Heart left ventricle (tissue), 13 donors: Measurements from ENCODE around the gene TMEM135.

ENCODE experiments used
- POLR2A ChIP-seq, 2 donors: fragments of 450-650 bp; IDR thresholded peaks; one replicate each; pipeline ENCODE4 v1.6.1; 2017; ENCODE audit warnings: antibody characterized with exemption in 2 of 2, mild to moderate bottlenecking in 2 of 2, moderate library complexity in 2 of 2
- TF ChIP-seq, protein P1 (sequence below), 12 donors: fragments of 200-600 bp; sonication (generic) in 4 of 12; IDR thresholded peaks; one replicate each; pipeline versions ENCODE4 v1.5.0 to v1.8.0; 2018 to 2022; ENCODE audit warnings: antibody characterized with exemption in 12 of 12, mild to moderate bottlenecking in 5 of 12
- donor health status: ischemic (EF 13 %, LVEDD 7.1; RV severe dilation, severe dysfunction).
- donor health status: DM: no; HTN: yes; CAD: no.
- donor health status: DM: no; HTN: no; CAD: no.
- donor health status: ischemic (EF 25% LVEDD 6.9; RV normal size, moderate dysfunction).
- donor health status: ischemic (EF 25% LVEDD 5.7; RV mildly dilated, moderate dysfunction).
- donor health status: ischemic (EF 35%, LVEDD 5.7; RV mildly dilated, moderate dysfunction).
- donor health status: nonischemic (EF 11% LVEDD 7.7; RV severe dilation, severe dysfunction).
- donor health status: DM: yes; HTN: yes; CAD: no.
- donor health status: PGD.
- donor health status: ischemic (EF 29% LVEDD 5.4; RV normal size, mild dysfunction).
- donor health status: nonischemic (EF 23%, LVEDD 6.1; RV moderate dilation, normal function).

DNA sequence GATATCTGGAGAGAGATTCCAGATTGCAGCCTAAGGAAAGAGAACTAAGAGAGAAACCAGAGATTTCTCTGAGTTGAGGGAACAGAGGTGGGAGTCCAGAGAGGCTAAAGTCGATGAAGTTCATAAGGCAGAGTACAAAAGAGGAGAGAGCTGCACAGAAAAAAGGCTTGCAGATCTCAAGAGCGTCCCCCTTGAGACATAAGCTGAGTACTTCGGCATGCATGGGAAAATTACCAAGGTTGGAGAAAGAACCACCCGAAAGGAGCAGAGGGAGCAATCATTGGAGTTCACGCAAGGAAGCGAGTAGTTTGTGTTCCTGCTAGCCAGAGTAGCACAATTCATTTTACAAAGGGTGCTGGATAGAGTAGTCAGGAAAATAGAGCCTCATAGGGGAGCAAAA lies 293.5 kb downstream of the TMEM135 start:
- TF ChIP-seq, protein P1, sequence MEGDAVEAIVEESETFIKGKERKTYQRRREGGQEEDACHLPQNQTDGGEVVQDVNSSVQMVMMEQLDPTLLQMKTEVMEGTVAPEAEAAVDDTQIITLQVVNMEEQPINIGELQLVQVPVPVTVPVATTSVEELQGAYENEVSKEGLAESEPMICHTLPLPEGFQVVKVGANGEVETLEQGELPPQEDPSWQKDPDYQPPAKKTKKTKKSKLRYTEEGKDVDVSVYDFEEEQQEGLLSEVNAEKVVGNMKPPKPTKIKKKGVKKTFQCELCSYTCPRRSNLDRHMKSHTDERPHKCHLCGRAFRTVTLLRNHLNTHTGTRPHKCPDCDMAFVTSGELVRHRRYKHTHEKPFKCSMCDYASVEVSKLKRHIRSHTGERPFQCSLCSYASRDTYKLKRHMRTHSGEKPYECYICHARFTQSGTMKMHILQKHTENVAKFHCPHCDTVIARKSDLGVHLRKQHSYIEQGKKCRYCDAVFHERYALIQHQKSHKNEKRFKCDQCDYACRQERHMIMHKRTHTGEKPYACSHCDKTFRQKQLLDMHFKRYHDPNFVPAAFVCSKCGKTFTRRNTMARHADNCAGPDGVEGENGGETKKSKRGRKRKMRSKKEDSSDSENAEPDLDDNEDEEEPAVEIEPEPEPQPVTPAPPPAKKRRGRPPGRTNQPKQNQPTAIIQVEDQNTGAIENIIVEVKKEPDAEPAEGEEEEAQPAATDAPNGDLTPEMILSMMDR (IDR thresholded peaks at IDR 0.05) = no peak
- no peak for TF ChIP-seq POLR2A (IDR thresholded peaks at IDR 0.05)
